Lower leg skin (tissue), 3 donors: ENCODE results near the gene TMEM174.

Source experiments
- POLR2A ChIP-seq, 2 donors: fragments of 450-650 bp; IDR thresholded peaks; one replicate each; pipeline ENCODE4 v1.6.1; 2016 to 2017; ENCODE audit warnings: antibody characterized with exemption in 2 of 2, mild to moderate bottlenecking in 1 of 2, moderate library complexity in 1 of 2
- TF ChIP-seq, protein P1 (sequence below), 3 donors: fragments of 450-650 bp; IDR thresholded peaks; one replicate each; pipeline ENCODE4 v1.5.1; 2016; ENCODE audit warnings: antibody characterized with exemption in 3 of 3, mild to moderate bottlenecking in 3 of 3, moderate library complexity in 2 of 3

DNA sequence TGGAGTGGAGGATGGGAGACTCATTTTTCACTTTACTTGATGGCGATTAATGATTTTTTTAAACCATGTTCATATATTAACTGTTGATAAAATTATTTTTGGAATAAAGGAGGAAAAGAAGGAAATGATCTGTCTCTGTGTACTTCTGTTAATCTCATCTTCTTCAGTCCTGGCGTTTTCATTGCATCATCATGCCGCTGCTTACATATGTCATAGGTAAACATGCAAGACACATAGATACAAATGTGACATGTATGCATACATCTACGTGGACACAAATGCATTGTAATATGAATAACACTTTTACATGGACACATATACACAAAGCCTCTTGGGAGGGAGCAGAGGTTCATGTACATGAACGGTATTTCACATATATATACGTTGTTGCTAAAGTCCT lies 10.0 kb downstream of the TMEM174 start:
- TF ChIP-seq, protein P1, sequence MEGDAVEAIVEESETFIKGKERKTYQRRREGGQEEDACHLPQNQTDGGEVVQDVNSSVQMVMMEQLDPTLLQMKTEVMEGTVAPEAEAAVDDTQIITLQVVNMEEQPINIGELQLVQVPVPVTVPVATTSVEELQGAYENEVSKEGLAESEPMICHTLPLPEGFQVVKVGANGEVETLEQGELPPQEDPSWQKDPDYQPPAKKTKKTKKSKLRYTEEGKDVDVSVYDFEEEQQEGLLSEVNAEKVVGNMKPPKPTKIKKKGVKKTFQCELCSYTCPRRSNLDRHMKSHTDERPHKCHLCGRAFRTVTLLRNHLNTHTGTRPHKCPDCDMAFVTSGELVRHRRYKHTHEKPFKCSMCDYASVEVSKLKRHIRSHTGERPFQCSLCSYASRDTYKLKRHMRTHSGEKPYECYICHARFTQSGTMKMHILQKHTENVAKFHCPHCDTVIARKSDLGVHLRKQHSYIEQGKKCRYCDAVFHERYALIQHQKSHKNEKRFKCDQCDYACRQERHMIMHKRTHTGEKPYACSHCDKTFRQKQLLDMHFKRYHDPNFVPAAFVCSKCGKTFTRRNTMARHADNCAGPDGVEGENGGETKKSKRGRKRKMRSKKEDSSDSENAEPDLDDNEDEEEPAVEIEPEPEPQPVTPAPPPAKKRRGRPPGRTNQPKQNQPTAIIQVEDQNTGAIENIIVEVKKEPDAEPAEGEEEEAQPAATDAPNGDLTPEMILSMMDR (IDR thresholded peaks at IDR 0.05) = no peak
- TF ChIP-seq POLR2A (IDR thresholded peaks at IDR 0.05) = no peak
